Memory B cell (primary cell): Measurements from ENCODE around the gene C13orf46.
A peak's percentile ranks its signal among the peaks of the same experiment; 100 is the strongest.
"Not testable (repeated sequence)": the region's sequence is repeated elsewhere in the genome, so short reads cannot be mapped to it uniquely, and the experiment has no call there.

Experiments
- ATAC-seq: fragments of 150-1000 bp; cut with Tn5 transposase; 2 replicates; pipeline ENCODE4 v1.10.0; 2021; ENCODE audit warnings: low read depth, mild to moderate bottlenecking, moderate library complexity
- DNase-seq, 2 donors: peaks; one replicate each; pipeline ENCODE4 v3.0.0; 2022; ENCODE audit warnings: low spot score in 2 of 2
- H3K27ac Mint-ChIP-seq: one replicate; pipeline ENCODE4 v1.8.0; 2022; ENCODE audit warnings: mild to moderate bottlenecking, moderate library complexity, mixed read lengths
- H3K27me3 Mint-ChIP-seq: one replicate; pipeline ENCODE4 v1.8.0; 2022; ENCODE audit warnings: mixed read lengths
- H3K36me3 Mint-ChIP-seq: one replicate; pipeline ENCODE4 v1.8.0; 2022; ENCODE audit warnings: mild to moderate bottlenecking, mixed read lengths
- H3K4me1 Mint-ChIP-seq: one replicate; pipeline ENCODE4 v1.8.0; 2022; ENCODE audit warnings: mixed read lengths
- H3K4me3 Mint-ChIP-seq: one replicate; pipeline ENCODE4 v1.8.0; 2022; ENCODE audit warnings: mild to moderate bottlenecking, moderate library complexity, mixed read lengths
- H3K9me3 Mint-ChIP-seq: one replicate; pipeline ENCODE4 v1.8.0; 2022; ENCODE audit warnings: mixed read lengths

The C13orf46 gene

DNA sequence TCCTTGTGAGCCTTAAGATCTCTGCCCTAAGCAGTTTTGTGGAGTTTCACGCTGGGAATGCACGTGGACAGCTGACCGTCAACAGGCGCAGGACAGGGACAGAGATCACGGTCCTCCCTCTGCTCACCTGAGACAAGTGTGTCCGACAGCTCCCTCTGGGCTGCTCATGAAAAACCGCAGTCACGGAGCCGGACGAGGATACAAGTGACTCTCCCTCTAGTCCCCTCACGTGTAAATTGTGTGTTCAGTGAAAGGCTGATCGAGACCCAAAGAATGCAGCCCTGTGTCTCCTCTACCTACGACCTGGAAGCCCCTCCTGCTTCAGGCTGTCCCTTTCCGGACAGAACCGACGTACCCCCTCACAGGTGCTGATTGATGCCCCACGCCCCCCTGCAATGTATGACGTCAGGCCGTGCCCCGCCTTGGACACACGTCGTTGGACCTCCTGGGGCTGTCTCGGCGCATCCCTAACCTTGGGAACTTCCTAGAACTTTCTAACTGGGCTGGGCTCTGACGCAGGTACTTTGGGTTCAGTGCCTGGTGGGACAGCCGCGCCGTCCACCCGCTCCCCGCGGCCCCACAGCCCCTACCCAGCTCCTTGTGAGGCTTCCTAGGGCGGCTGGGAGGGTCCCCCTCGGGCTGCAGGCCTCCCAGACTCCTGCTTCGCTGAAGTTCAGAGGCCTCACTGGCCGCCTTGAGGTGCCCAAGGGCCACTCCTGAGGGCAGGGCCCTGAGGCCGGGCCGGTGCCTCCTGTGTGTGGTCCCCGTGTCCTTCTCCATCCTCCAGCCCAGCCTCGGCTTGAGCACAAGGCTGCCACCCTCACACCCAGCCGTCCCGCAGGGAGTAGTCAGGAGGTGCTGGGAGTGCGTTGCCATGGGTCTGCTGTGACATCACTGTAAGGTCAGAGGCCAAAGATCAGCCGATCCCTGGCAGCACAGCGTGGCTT, at the start of gene C13orf46:
Gene C13orf46, minus strand, starts transcription at position 859 of the 947 bp plus-strand sequence. Its CDS starts 79 bp downstream, at position 780.
- Mint-ChIP-seq H3K9me3 (no peaks in the 10 kb centered on the region), H3K36me3 (peaks cover 18% of the 10 kb centered on the region), H3K27ac (no peak within 1 kb of the TSS), H3K27me3 (no peaks in the 10 kb centered on the region), H3K4me1 (no peaks in the 10 kb centered on the region), H3K4me3 (no peak within 1 kb of the TSS)
- no peak for ATAC-seq
- DNase-seq, result no peak

DNA sequence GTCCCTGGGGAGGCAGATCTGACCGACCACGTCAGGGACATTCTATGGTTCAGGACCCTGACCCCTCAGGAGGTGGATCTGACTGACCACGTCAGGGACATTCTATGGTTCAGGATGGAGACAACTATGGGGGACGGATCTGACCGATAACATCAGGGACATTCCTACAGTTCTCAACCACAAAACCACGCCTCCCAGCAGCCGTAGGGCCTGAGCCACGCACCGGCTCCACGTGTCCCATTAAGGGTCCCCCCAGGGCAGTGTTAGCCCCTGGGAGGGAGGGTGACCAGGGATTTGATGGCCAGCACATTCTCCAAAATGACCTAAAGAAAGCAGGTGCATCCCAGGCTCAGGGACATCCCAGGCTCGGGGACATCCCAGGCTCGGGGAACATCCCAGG, 49.0 kb upstream of the C13orf46 start:
- DNase-seq (no peak), ATAC-seq (no peak)
- H3K9me3 Mint-ChIP-seq, result no peaks in the 10 kb centered on the region
- H3K27ac Mint-ChIP-seq, result no peak overlapping the region
- H3K27me3 Mint-ChIP-seq, result no peaks in the 10 kb centered on the region
- H3K4me1 Mint-ChIP-seq, result peaks cover 42% of the 10 kb centered on the region
- peaks cover 19% of the 10 kb centered on the region for H3K36me3 Mint-ChIP-seq
- no peak overlapping the region for H3K4me3 Mint-ChIP-seq

DNA sequence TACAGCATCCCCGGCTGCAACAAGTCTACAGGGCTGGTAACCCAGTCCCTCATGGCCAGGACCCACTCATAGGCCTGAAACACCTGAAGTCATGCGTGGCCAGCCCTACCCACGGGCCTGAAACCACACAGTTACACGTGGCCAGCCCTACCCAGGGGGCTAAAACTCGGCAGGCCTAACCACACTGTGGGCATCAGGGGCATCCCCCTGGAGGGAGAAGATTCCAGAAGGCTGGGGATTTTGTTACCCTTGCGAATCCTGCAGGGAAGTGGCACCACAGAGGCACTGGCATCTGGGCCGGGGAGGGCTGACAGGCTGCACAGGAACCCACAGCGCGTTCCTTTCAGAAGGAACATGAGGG, 48.4 kb upstream of the C13orf46 start:
- no peaks in the 10 kb centered on the region for H3K9me3 Mint-ChIP-seq
- peaks cover 36% of the 10 kb centered on the region for H3K4me1 Mint-ChIP-seq
- DNase-seq (no peak), ATAC-seq (no peak)
- peaks cover 14% of the 10 kb centered on the region for H3K36me3 Mint-ChIP-seq
- H3K27ac Mint-ChIP-seq, result no peak overlapping the region
- H3K4me3 Mint-ChIP-seq, result no peak overlapping the region
- no peaks in the 10 kb centered on the region for H3K27me3 Mint-ChIP-seq

DNA sequence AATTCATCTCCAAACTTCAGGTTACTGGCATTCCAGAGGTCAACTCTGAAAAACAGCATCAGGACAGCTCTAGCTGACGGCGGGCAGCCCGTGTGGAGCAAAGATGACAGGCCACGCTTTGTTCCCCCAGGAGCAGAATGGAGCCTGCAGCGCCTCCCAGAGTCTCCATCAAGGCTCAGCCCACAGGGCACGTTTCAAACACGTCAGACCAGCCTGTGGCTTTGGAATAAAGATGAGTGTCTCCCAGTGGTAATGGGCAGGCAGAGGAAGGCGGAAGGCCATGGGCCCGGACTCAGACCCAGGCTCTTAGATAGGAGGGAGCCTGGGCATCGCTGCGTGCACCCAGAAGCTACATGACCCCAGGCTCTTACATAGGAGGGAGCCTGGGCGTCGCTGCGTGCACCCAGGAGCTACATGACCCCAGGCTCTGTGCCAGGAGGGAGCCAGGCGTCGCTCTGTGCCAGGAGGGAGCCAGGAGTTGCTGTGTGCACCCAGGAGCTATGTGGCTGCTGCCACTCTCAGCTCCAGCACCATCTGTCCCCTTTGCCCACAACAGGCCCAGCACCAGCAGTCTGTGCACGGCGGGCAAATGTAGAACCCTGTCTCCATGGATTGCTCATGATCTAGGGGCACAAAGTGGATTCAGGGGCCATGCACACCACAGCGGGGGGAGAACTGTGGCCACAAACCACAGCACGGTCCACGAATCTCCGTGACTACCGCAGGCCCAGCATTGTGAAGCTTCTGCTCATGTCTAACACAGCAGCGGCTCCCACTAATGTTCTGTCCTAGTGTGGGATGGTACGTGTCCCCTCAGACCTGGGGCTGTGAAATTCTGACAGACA, 47.8 kb upstream of the C13orf46 start:
- H3K36me3 Mint-ChIP-seq, result peaks cover 14% of the 10 kb centered on the region
- no peaks in the 10 kb centered on the region for H3K9me3 Mint-ChIP-seq
- H3K4me1 Mint-ChIP-seq, result peaks cover 33% of the 10 kb centered on the region
- H3K27ac Mint-ChIP-seq, result peak overlapping the region; percentile 41
- no peaks in the 10 kb centered on the region for H3K27me3 Mint-ChIP-seq
- DNase-seq (no peak), ATAC-seq (no peak)
- no peak overlapping the region for H3K4me3 Mint-ChIP-seq

DNA sequence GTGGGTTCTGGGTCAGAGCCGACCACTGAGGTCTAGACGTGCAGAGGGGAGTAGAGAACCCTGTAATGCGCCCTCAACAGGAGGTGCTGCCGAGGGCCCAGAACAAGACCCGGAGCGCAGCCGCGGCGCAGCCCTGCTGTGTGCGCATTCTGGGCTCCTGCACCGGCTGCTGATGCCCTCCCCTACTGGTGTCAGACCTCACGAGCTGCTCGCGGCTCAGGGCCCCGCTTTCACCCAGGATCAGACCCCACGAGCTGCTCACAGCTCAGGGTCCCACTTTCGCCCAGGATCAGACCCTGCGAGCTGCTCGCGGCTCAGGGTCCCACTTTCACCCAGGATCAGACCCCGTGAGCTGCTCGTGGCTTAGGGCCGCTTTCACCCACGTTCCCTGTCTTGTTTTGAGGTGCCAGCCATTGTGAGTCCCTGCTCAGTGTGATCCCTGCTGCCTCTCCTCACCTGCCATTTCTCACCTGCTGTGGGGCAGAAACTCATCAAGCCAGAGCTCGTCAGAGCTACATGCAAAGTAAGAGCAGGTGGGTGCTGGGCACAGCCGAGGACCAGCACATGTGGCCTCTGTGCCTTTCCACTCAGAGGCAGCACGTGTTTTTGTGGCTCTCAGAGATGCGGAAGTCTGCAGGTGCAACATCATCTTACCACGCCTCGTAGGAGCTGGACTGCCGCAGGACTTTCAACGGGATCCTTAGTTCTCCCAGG, 47.0 kb upstream of the C13orf46 start:
- Mint-ChIP-seq H3K4me1 (peaks cover 28% of the 10 kb centered on the region), H3K9me3 (no peaks in the 10 kb centered on the region), H3K27me3 (no peaks in the 10 kb centered on the region), H3K4me3 (peak overlapping the region; percentile 37), H3K36me3 (peaks cover 13% of the 10 kb centered on the region), H3K27ac (peak overlapping the region; percentile 41)
- DNase-seq, result no peak
- ATAC-seq, result peak; percentile 28

DNA sequence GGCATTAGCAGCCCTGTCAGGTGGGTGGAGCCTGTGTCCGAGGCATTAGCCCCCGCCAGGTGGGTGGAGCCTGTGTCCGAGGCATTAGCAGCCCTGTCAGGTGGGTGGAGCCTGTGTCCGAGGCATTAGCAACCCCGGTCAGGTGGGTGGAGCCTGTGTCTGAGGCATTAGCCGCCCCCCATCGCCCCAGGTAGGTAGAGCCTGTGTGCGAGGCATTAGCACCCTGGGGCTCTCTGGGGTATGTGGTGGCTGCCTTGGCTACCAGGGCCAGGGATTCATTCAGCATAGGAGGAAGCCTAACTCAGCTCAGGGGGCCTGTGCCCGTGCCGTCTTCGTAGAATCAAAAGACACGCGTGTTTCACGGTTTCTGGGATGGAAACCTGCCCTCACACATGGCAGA, 46.3 kb upstream of the C13orf46 start:
- Mint-ChIP-seq H3K27ac (peak overlapping the region; percentile 41), H3K36me3 (peaks cover 17% of the 10 kb centered on the region), H3K4me1 (peaks cover 20% of the 10 kb centered on the region)
- not testable (repeated sequence) for H3K9me3 Mint-ChIP-seq, DNase-seq, H3K4me3 Mint-ChIP-seq, H3K27me3 Mint-ChIP-seq, ATAC-seq

DNA sequence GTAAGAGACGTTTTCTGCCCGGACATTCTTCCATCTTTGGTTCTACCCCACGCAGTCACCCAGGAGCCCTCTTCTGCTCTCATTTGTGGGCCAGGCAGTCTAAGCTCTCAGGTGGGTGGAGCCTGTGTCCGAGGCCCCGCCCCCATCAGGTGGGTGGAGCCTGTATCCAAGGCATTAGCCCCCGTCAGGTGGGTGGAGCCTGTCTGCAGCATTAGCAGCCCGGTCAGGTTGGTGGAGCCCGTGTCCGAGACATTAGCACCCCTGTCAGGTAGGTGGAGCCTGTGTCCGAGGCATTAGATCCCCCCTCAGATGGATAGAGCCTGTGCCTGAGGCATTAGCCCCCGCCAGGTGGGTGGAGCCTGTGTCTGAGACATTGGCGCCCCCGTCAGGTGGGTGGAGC, 45.5 kb upstream of the C13orf46 start:
- Mint-ChIP-seq H3K27ac (no peak overlapping the region), H3K4me1 (peaks cover 16% of the 10 kb centered on the region), H3K27me3 (no peaks in the 10 kb centered on the region), H3K4me3 (no peak overlapping the region), H3K36me3 (peaks cover 17% of the 10 kb centered on the region), H3K9me3 (no peaks in the 10 kb centered on the region)
- ATAC-seq (peak; percentile 52), DNase-seq (no peak)

DNA sequence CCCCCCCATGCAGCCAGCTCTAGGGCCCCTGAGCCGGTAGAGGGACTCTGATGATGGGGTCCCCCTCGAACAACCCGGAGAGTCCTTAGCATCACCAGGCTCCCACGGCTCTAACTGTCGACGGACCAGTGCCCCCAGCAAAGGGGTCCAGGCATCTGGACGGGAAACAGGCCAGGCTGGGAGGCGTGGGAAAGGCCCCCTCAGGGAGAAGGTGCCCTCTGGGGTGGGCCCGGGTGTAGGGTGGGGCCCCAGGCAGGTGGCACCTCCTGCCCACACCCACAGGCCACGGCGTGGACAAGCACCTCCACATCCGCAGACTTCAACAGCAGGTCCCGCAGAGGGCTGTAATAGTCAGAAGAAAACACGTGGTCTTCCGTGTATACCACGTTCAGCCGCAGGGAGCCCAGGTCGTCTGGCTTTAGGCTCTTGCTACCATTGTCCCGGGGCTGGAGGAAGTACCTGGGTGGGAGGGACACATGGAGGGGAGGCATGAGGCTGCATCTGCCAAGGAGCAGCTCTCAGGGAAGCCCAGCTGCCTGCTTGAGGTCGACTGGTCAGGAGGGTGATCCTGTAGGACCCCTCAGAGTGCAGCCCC, 44.7 kb upstream of the C13orf46 start:
- Mint-ChIP-seq H3K27ac (peak overlapping the region; percentile 35), H3K27me3 (no peaks in the 10 kb centered on the region), H3K4me1 (peaks cover 13% of the 10 kb centered on the region), H3K4me3 (no peak overlapping the region), H3K36me3 (peaks cover 17% of the 10 kb centered on the region), H3K9me3 (no peaks in the 10 kb centered on the region)
- ATAC-seq (no peak), DNase-seq (no peak)

DNA sequence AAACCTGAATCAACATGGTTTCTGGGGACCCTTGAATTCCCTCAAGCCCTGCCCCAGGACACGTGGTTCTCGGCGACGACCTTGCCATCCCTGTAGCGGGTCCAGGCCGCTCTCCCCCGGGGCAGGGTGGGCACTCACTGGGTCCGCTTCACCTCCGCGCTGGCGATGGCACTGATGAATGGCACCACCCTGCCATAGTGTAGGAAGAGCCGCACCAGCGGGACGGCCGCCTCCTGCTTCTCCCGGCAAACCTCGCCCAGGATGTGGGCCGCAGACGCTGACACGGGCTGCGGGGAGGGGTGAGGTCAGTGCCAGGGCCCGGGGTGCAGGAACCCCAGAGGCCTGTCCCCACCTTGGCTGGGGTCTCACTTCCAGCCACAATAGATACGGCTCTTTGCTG, 44.1 kb upstream of the C13orf46 start:
- Mint-ChIP-seq H3K27me3 (no peaks in the 10 kb centered on the region), H3K27ac (peak overlapping the region; percentile 35), H3K36me3 (peaks cover 17% of the 10 kb centered on the region), H3K9me3 (no peaks in the 10 kb centered on the region), H3K4me3 (no peak overlapping the region), H3K4me1 (peaks cover 13% of the 10 kb centered on the region)
- ATAC-seq, result no peak
- DNase-seq, result no peak

DNA sequence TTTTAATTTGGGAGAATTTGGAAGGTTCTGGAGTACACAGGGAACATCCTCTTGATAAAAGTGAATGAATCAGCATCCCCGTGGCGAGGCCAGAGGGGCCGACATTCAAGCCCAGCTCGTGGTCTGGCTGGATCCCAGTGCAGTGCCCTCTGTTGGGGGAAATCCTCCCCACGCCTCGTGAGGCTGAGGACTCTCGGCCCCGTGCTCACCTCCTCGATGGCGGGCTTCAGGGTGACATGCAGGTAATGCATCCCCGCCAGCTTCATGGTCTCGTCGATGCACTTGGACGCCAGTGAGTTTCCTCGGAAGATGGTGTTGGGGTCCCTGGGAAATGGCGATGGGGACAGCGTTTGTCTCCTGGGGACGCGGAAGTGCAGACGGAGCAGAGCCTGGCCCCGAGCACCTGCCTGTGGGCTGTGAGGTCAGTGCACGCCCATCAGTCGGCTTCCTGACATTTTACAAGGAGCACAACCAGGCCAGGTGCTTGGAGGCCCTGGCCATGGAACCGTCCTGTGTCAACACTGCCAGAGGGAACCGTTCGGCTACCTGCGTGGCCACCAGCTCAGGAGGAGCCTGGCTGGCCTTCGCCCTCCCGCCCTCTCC, 43.3 kb upstream of the C13orf46 start:
- DNase-seq, result no peak
- Mint-ChIP-seq H3K9me3 (no peaks in the 10 kb centered on the region), H3K27ac (no peak overlapping the region), H3K4me3 (no peak overlapping the region), H3K27me3 (no peaks in the 10 kb centered on the region), H3K36me3 (peaks cover 17% of the 10 kb centered on the region), H3K4me1 (peaks cover 10% of the 10 kb centered on the region)
- no peak for ATAC-seq

DNA sequence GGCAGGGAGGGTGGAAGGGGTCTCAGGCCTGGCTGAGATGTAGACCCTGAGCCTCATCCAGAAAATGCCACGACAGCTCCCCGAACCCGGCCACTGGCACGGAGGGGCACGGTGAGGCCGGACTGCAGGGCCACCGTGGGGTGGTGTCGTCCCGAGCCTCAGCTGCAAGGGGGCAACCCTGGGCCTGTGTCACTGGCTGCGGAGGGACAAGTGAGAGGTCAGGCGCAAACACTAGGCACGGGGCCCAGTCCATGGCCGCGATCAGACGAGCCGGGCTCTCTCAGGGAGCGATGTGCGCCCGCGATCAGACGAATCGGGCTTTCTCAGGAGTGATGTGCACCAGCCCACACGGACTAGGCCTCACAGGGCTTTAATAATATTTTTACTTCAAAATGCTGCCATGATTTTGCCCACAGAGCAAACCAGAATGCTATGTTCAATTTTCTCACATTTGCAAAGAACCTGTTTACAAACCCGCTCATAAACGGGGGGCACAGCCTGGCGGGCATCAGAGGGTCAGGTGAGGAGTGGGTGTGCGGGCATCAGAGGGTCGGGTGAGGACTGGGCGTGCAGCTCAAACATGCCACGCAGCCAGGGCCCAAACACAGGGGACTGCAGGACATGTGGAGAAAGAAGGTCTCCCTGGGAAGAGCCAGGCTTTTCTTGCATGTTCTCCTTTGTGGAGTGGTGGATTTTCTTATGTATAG, 42.6 kb upstream of the C13orf46 start:
- Mint-ChIP-seq H3K9me3 (no peaks in the 10 kb centered on the region), H3K4me3 (no peak overlapping the region), H3K36me3 (peaks cover 16% of the 10 kb centered on the region), H3K27me3 (no peaks in the 10 kb centered on the region), H3K4me1 (peaks cover 6% of the 10 kb centered on the region), H3K27ac (no peak overlapping the region)
- DNase-seq (no peak), ATAC-seq (no peak)

DNA sequence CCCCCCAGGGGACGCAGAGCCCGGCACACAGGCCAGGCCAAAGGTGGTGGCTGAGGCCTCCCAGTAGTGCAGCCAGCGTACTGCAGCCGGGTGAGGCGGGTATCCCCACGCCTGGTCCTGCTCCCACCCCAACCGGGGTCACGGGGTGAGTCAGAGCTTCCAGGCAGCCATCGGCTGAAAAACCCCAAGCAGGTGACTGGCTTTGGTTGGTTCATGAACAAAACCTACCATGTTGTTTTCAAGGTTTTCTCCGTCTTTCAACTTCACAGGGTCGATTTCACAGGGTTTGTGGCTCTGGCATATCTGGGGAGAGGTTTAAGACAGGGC, 42.1 kb upstream of the C13orf46 start:
- ATAC-seq (no peak), DNase-seq (no peak)
- peaks cover 2% of the 10 kb centered on the region for H3K4me1 Mint-ChIP-seq
- no peaks in the 10 kb centered on the region for H3K27me3 Mint-ChIP-seq
- H3K27ac Mint-ChIP-seq, result no peak overlapping the region
- peaks cover 16% of the 10 kb centered on the region for H3K36me3 Mint-ChIP-seq
- no peaks in the 10 kb centered on the region for H3K9me3 Mint-ChIP-seq
- H3K4me3 Mint-ChIP-seq, result no peak overlapping the region
